H1 (cell line): ENCODE results near the gene TMEM163. TPM values are rescaled to one million over a fixed set of nuclear protein-coding genes. Genes with fewer than 3 reads are reported as not detected.

Experiments used
- RNF2 ChIP-seq: fragments of 200-900, 300-1000 bp; sonication (generic); IDR thresholded peaks from 2 replicates; pipeline ENCODE4 v1.7.1; 2016; ENCODE audit warnings: borderline replicate concordance, low read depth, mild to moderate bottlenecking, antibody characterized with exemption, low read length; ENCODE audit not compliant: poor library complexity, severe bottlenecking; ENCODE audit errors: missing control alignments
- SP4 ChIP-seq: IDR thresholded peaks from 2 replicates; pipeline ENCODE4 v1.6.1; 2012; ENCODE audit warnings: low read length, inconsistent platforms
- polyA plus RNA-seq, 7 experiments: library from polyadenylated mRNA; depleted of rRNA in 3 of 7; stranded (reverse) in 5 of 7; unstranded in 2 of 7; fragments of >200 nt in 5 of 7; fragments of 200-250 nt in 2 of 7; gene quantifications; 1 replicate in 5 of 7; 2 replicates in 1 of 7; 4 replicates in 1 of 7; pipeline versions ENCODE4 v1.2.1 to v1.2.3, GENCODE V29; 2011 to 2013; ENCODE audit warnings: missing spikeins in 2 of 7, mixed read lengths in 2 of 7
- total RNA-seq: library from RNA; stranded (reverse); fragmentation: NEBNext Ultra II Directional; extraction: Animal tissue kit (Norgen Biotek cat#: 25700); gene quantifications from 2 replicates; pipeline ENCODE4 v1.2.1, GENCODE V29; 2021

TMEM163 gene
- total and polyA plus RNA-seq, 2 of the 8 experiments (the other 6 are each of a cell fraction or from before 2014, with no cell fraction given) = 2.8 to 3.2 TPM

- TF ChIP-seq RNF2 = no peak
- no peak for TF ChIP-seq SP4
Measured at GRCh38 chr2:134553657-134554056, 165.1 kb downstream of the TMEM163 start (continued).
